Glutamatergic neuron (in vitro differentiated cells): ENCODE results near the gene CENPS. TPM values are rescaled to one million over a fixed set of nuclear protein-coding genes. Genes with fewer than 3 reads are reported as not detected.
"Not testable (repeated sequence)": the region's sequence is repeated elsewhere in the genome, so short reads cannot be mapped to it uniquely, and the experiment has no call there.

Experiments
- DNase-seq: peaks from one replicate; pipeline ENCODE4 v3.0.0; 2022
- H3K27ac Mint-ChIP-seq: one replicate; pipeline ENCODE4 v1.8.0; 2020; ENCODE audit warnings: mild to moderate bottlenecking, mixed read lengths, inconsistent platforms; ENCODE audit not compliant: unreplicated experiment
- H3K27me3 Mint-ChIP-seq: one replicate; pipeline ENCODE4 v1.8.0; 2020; ENCODE audit warnings: mild to moderate bottlenecking, moderate library complexity, mixed read lengths, inconsistent platforms; ENCODE audit not compliant: unreplicated experiment
- H3K36me3 Mint-ChIP-seq: one replicate; pipeline ENCODE4 v1.8.0; 2020; ENCODE audit warnings: mild to moderate bottlenecking, mixed read lengths, inconsistent platforms; ENCODE audit not compliant: unreplicated experiment
- H3K4me1 Mint-ChIP-seq: one replicate; pipeline ENCODE4 v1.8.0; 2020; ENCODE audit warnings: mild to moderate bottlenecking, low read depth, mixed read lengths, inconsistent platforms; ENCODE audit not compliant: unreplicated experiment
- H3K4me3 Mint-ChIP-seq: one replicate; pipeline ENCODE4 v1.8.0; 2020; ENCODE audit warnings: mild to moderate bottlenecking, mixed read lengths, inconsistent platforms; ENCODE audit not compliant: unreplicated experiment
- H3K9me3 Mint-ChIP-seq: one replicate; pipeline ENCODE4 v1.8.0; 2020; ENCODE audit warnings: mild to moderate bottlenecking, moderate library complexity, mixed read lengths, inconsistent platforms; ENCODE audit not compliant: unreplicated experiment
- CTCF ChIP-seq: fragments of 200-600 bp; sonication (generic); IDR thresholded peaks from one replicate; pipeline ENCODE4 v1.5.0; 2021; ENCODE audit not compliant: partially characterized antibody, unreplicated experiment
- total RNA-seq: library from RNA; stranded (reverse); fragmentation: NEBNext Ultra II Directional; extraction: Animal tissue kit (Norgen Biotek cat#: 25700); gene quantifications from one replicate; pipeline ENCODE4 v1.2.1, GENCODE V29; 2021; ENCODE audit not compliant: unreplicated experiment

CENPS gene
- total RNA-seq, 1 donor from 2014 or later = 9.3 TPM

DNA sequence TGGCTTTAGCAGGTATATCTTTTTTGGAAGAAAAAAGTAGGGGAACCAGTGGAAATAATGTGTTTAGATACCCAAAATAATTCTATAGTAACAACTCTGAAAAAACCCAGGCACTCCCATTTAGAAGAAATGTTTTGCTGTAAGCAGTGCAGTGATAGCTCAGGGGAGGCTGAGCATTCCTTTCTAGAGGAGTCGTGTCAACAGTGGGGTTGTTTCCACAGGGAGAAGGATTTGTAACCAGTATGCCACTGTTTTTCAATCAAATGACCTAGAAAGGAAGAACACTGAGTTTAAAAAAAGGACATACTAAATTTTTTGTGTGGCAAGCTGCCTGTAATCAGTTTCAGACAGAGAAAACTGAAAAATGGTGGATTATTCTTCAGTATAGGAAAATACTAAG, 29.0 kb upstream of the CENPS start:
- Mint-ChIP-seq H3K27me3 (peaks cover 14% of the 10 kb centered on the region), H3K36me3 (no peaks in the 10 kb centered on the region), H3K4me3 (peak overlapping the region; percentile 100), H3K27ac (peak overlapping the region; percentile 36), H3K9me3 (peaks cover 19% of the 10 kb centered on the region), H3K4me1 (peaks cover 3% of the 10 kb centered on the region)
- DNase-seq = no peak
- no peak for TF ChIP-seq CTCF

- peaks cover 3% of the 10 kb centered on the region for H3K4me1 Mint-ChIP-seq
- H3K36me3 Mint-ChIP-seq = no peaks in the 10 kb centered on the region
- no peak for DNase-seq
- H3K9me3 Mint-ChIP-seq = peaks cover 15% of the 10 kb centered on the region
- no peak for TF ChIP-seq CTCF
- no peak overlapping the region for H3K27ac Mint-ChIP-seq
- H3K27me3 Mint-ChIP-seq = peaks cover 14% of the 10 kb centered on the region
- no peak overlapping the region for H3K4me3 Mint-ChIP-seq
These were observed 27.4 kb upstream of the CENPS start for GRCh38 chr1:10402729-10403274.

DNA sequence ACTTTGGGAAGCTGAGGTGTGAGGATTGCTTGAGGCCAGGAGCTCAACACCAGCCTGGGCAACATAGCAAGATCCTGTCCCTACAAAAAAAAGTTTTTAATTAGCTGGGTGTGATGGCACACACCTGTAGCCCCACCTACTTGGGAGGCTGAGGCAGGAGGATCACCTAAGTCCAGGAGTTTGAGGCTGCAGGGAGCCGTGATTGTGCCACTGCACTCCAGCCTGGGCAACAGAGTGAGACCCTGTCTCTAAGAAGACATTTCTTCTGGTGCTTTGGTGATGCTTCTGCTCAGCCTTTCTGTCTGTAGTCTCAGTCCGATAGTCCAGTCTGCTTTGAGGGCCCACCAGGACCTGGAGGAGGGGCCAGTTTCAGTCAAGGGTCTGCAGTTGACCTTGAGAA, 23.0 kb upstream of the CENPS start:
- H3K4me3 Mint-ChIP-seq = no peak overlapping the region
- DNase-seq = no peak
- H3K27me3 Mint-ChIP-seq = peaks cover 7% of the 10 kb centered on the region
- H3K36me3 Mint-ChIP-seq = no peaks in the 10 kb centered on the region
- H3K9me3 Mint-ChIP-seq = peaks cover 4% of the 10 kb centered on the region
- no peak for TF ChIP-seq CTCF
- no peak overlapping the region for H3K27ac Mint-ChIP-seq
- H3K4me1 Mint-ChIP-seq = no peaks in the 10 kb centered on the region

DNA sequence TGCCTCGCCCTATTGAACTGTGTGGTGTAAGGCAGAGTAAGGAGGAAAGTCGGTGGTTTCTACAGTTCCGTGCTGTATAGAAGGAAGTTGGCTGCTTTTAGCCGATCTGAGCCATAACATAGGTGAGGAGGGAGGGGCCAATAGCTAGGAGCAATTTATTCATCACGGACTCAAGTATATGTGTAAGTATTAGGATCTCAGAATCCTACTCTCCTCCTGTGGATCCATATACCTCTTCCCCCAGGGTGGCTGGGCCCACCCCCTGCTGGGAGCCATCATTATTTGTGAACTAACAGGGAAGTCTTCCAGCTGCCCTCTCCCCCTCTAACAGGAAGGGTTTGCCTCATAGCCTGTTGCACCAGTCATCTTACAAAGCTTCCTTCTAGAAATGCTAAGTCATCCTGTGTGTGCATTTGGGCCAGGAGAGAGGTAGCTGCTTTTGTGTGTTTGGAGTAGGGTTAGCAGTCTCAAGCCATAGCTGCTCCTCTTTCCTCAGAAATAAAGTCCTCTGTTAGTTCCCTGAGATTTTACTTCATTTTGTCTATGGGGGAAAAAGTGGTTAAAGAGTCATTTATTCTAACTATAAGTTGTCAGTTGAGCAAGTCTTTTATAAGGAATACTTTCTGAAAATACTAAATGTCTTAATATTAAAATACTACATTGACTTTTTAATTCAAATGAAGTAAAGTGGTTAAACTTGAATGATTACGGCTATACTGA, 14.9 kb upstream of the CENPS start:
- Mint-ChIP-seq H3K4me1 (peaks cover 5% of the 10 kb centered on the region), H3K27me3 (peaks cover 5% of the 10 kb centered on the region), H3K27ac (no peak overlapping the region), H3K9me3 (peaks cover 3% of the 10 kb centered on the region), H3K4me3 (no peak overlapping the region), H3K36me3 (peaks cover 4% of the 10 kb centered on the region)
- TF ChIP-seq CTCF = no peak
- DNase-seq = no peak

GRCh38 chr1:10415967-10416366, 14.3 kb upstream of the CENPS start:
- not testable (repeated sequence) for H3K27ac Mint-ChIP-seq, H3K27me3 Mint-ChIP-seq, DNase-seq, H3K4me3 Mint-ChIP-seq, H3K36me3 Mint-ChIP-seq, H3K9me3 Mint-ChIP-seq, H3K4me1 Mint-ChIP-seq

DNA sequence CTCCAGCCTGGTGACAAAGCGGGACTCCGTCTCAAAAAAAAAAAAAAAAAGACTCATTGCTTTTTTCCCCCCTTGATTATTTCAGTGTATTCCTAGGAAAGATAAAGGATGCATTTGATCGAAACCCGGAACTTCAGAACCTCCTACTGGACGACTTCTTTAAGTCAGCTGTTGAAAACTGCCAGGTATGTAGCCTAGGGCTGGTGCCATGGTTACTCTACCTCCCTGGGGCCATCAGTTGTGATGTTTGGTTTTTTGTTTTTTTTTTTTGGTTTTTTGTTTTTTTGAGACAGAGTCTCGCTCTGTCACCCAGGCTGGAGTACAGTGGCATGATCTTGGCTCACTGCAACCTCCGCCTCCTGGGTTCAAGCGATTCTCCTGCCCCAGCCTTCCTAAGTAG, 11.5 kb upstream of the CENPS start:
- H3K4me3 Mint-ChIP-seq, H3K27me3 Mint-ChIP-seq, DNase-seq, H3K9me3 Mint-ChIP-seq, H3K4me1 Mint-ChIP-seq, H3K36me3 Mint-ChIP-seq, H3K27ac Mint-ChIP-seq: not testable (repeated sequence)
